RWPE1 (cell line): Measurements from ENCODE around the gene ACBD6.

Experiments
- CTCF ChIA-PET: fragments of 350-600 bp; sonication (Branson Sonifier 250); formaldehyde crosslinking; extraction: SDS; loops from one replicate; lab custom pipeline; 2021; lab: Yijun Ruan, JAX
- POLR2A ChIA-PET: fragments of 400-600 bp; formaldehyde crosslinking; extraction: SDS; loops from one replicate; lab custom pipeline; 2020; ENCODE audit warnings: antibody characterized with exemption; ENCODE audit not compliant: low non-redundant PET; lab: Yijun Ruan, JAX
- DNase-seq: peaks from one replicate; pipeline ENCODE4 v3.0.0; 2012; ENCODE audit warnings: low spot score
- H3K27ac ChIP-seq: fragments of 450-650 bp; 2 replicates; pipeline ENCODE4 v1.5.1; 2017
- CTCF ChIP-seq: fragments of 450-650 bp; conservative IDR thresholded peaks from 2 replicates; pipeline ENCODE4 v1.5.1; 2017; ENCODE audit warnings: low read depth, mild to moderate bottlenecking

The ACBD6 gene

DNA sequence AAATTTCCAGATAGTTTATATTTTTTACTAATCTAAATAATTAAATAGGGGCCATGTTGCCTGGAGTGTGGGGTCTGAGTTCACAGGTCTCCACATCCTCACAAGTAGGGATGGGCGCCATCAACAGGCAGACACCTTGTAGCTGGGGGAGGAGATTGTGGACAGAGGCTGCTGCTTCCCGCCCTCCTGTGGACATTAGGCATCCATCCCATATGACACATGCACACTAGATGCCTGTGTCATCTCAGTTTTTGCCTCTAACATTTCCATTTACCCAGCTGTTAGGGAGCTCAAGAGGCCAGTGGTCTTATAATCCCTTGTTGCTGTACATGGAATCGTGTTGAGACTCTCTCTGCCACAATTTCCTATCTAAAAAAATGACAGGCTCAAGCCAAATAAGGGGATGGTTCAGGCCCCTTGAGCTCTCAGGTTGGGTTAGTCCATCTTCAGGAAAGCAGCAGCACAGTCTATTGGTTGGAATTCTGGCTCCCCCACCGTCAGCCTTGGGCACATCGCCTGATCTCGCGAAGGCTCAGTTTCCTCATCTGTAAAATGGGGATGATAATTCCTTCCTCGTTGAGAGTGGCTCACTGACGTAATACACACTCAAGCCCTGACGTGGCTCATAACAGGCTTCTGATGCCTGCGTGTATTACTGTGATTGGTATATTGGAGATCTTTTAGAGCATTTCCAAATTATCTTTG lies 258.7 kb downstream of the ACBD6 start:
- no peak overlapping the region for H3K27ac ChIP-seq
- ChIA-PET POLR2A (no interaction called here), CTCF (no interaction called here)
- no peak for DNase-seq
- no peak for TF ChIP-seq CTCF

DNA sequence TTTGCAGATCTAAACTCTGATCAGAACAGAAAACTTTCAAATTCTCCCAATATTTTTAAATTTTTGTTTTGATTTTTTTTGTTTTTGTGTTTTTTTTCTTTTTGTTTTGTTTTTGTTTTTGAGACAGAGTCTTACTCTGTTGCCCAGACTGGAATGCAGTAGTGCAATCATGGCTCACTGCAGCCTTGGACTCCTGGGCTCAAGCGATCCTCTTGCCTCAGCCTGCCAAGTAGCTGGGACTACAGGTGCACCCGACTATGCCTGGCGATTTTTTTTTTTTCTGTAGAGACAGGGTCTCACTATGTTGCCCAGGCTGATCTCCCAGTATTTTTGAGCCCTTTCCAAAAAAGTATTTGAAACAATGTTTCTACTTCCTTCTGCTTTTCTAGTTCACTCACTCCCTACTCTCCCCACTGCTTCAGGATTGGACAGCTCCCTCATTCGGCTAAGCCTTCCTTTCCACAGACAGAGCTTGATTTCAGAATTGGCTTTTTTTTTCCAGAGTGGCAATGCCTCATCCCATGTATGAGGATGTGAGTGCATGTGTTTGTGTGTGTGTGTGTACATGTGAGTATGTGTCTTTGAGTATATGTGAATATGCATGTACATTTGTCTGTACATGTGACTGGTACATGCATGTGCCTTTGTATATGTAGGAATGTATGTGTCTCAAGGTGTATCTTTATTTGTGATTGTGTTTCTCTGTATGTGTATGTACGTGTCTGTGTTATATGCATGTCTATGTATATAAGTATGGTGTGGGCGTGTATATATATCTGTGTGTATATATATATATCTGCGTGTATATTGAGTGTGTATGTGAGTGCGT lies 260.4 kb downstream of the ACBD6 start:
- TF ChIP-seq CTCF, result no peak
- no peak overlapping the region for H3K27ac ChIP-seq
- POLR2A ChIA-PET, result no interaction called here
- DNase-seq, result no peak
- CTCF ChIA-PET, result interaction anchor here (0.6 to 0.7 kb wide), 2 partner anchors 11 to 623 kb away, joined by 5 to 6 read pairs; no protein-coding TSS in a partner anchor

GRCh38 chr1:180239145-180240096 lies 263.0 kb downstream of the ACBD6 start:
- POLR2A ChIA-PET, result no interaction called here
- H3K27ac ChIP-seq, result no peak overlapping the region
- no peak for TF ChIP-seq CTCF
- CTCF ChIA-PET, result no interaction called here
- DNase-seq, result no peak

DNA sequence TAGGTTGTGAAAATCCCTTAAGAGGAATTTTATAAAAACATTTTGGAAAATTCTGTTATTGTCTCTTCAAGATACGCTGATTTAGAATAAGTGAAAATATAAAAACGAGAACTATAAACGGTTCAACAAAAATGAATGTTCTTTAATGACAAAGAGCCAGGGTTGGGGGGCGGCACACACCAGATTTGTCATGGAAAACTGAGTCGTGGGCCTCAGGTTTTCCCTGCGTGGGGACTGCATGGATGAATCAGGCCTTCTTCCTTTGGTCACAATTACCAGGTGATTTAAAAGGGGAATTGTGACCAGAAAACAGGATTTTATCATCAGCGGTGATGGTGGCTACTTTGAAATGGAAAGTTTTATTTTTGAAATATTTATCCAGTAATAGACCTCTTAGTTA lies 263.7 kb downstream of the ACBD6 start:
- POLR2A ChIA-PET, result no interaction called here
- CTCF ChIA-PET, result no interaction called here
- TF ChIP-seq CTCF, result no peak
- no peak for DNase-seq
- H3K27ac ChIP-seq, result no peak overlapping the region
